CD4-positive, CD25-positive, alpha-beta regulatory T cell (primary cell): ENCODE data around the gene MYL6B. TPM values are rescaled to one million over a fixed set of nuclear protein-coding genes. Genes with fewer than 3 reads are reported as not detected.

Source experiments
- ATAC-seq, 2 donors: fragments of 150-1000 bp; cut with Tn5 transposase; one replicate each; pipeline ENCODE4 v1.10.0; 2021; ENCODE audit warnings: low read depth in 2 of 2, moderate number of reproducible peaks in 2 of 2, moderate library complexity in 1 of 2
- DNase-seq, 3 donors: peaks; one replicate each; pipeline versions ENCODE4 v3.0.0 to v3.0.0-alpha.2; 2012 to 2022; ENCODE audit warnings: mixed read lengths in 1 of 3
- H3K27ac ChIP-seq: one replicate; pipeline ENCODE4 v1.7.0; 2013; ENCODE audit warnings: mild to moderate bottlenecking, low read length; ENCODE audit not compliant: insufficient read depth, poor library complexity, severe bottlenecking
- H3K27me3 ChIP-seq: one replicate; pipeline ENCODE4 v1.7.0; 2013; ENCODE audit warnings: low read length; ENCODE audit not compliant: control insufficient read depth, insufficient read depth
- H3K36me3 ChIP-seq: one replicate; pipeline ENCODE4 v1.7.0; 2013; ENCODE audit warnings: mild to moderate bottlenecking, low read length, moderate library complexity; ENCODE audit not compliant: control insufficient read depth, insufficient read depth
- H3K4me1 ChIP-seq: 2 replicates; pipeline ENCODE4 v1.7.0; 2013; ENCODE audit warnings: mild to moderate bottlenecking, low read length; ENCODE audit not compliant: insufficient read depth, control insufficient read depth, poor library complexity, severe bottlenecking
- H3K4me3 ChIP-seq: one replicate; pipeline ENCODE4 v1.7.0; 2013; ENCODE audit warnings: low read depth, mild to moderate bottlenecking, low read length, moderate library complexity
- H3K9me3 ChIP-seq, 2 experiments: 1 replicate in 1 of 2; 2 replicates in 1 of 2; pipeline ENCODE4 v1.7.0; 2013; ENCODE audit warnings: low read length in 2 of 2, mild to moderate bottlenecking in 1 of 2, moderate library complexity in 1 of 2; ENCODE audit not compliant: control insufficient read depth in 2 of 2
- H3K27ac Mint-ChIP-seq, 3 donors: one replicate each; pipeline ENCODE4 v1.8.0; 2020 to 2022; ENCODE audit warnings: mild to moderate bottlenecking in 3 of 3, mixed read lengths in 3 of 3, moderate library complexity in 2 of 3
- H3K27me3 Mint-ChIP-seq: one replicate; pipeline ENCODE4 v1.8.0; 2022; ENCODE audit warnings: mild to moderate bottlenecking, mixed read lengths
- H3K36me3 Mint-ChIP-seq: one replicate; pipeline ENCODE4 v1.8.0; 2020; ENCODE audit warnings: mixed read lengths
- H3K4me1 Mint-ChIP-seq, 4 donors: one replicate each; pipeline ENCODE4 v1.8.0; 2020 to 2022; ENCODE audit warnings: mixed read lengths in 4 of 4, mild to moderate bottlenecking in 1 of 4
- H3K4me3 Mint-ChIP-seq, 4 donors: one replicate each; pipeline ENCODE4 v1.8.0; 2020 to 2022; ENCODE audit warnings: mild to moderate bottlenecking in 4 of 4, mixed read lengths in 4 of 4, moderate library complexity in 3 of 4
- H3K9me3 Mint-ChIP-seq, 7 donors: one replicate each; pipeline ENCODE4 v1.8.0; 2020 to 2022; ENCODE audit warnings: mixed read lengths in 7 of 7, mild to moderate bottlenecking in 3 of 7, moderate library complexity in 2 of 7
- polyA plus RNA-seq, 4 donors: library from polyadenylated mRNA; unstranded; fragments of 300-500 nt; fragmentation: Illumina TruSeq; gene quantifications; one replicate each; pipeline ENCODE4 v1.2.3, GENCODE V29; 2021
- total RNA-seq: library from RNA; stranded (reverse); gene quantifications from one replicate; pipeline ENCODE4 v1.2.3, GENCODE V29; 2022

Gene MYL6B
- total and polyA plus RNA-seq, 5 donors from 2014 or later, result 8.8 to 18.4 (median 11.2) TPM

DNA sequence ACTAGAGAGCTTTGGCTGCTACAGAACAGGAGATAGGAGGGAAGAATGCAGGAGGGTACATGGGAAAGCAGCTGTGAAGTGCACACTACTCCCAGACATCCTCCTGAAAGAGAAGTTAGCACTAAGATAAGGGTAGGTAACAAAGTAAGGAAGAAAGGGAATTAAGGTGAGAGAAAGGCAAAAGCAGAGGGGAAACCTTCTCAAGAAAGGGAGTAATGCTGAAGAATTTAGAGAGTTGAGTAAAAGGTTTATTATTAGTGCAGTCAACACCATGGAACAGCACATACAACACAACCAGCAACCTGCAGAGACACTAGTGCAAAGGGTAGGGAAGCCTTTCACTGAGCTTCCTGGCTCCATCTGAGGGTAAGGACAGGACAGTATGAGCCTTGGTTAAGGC lies 51.9 kb downstream of the MYL6B start:
- Mint-ChIP-seq H3K4me3 (no peak overlapping the region), H3K4me1 (peaks cover 0 to 2% (median 0%) of the 10 kb centered on the region in 4 donors), H3K36me3 (peaks cover 18% of the 10 kb centered on the region), H3K27me3 (no peaks in the 10 kb centered on the region), H3K9me3 (no peaks in the 10 kb centered on the region), H3K27ac (peak overlapping the region; percentile 15 to 77 (median 49))
- Histone ChIP-seq H3K4me1 (no peaks in the 10 kb centered on the region), H3K4me3 (no peak overlapping the region), H3K27me3 (no peaks in the 10 kb centered on the region), H3K27ac (no peak overlapping the region), H3K36me3 (peaks cover 28% of the 10 kb centered on the region), H3K9me3 (no peaks in the 10 kb centered on the region)
- no peak for DNase-seq
- no peak for ATAC-seq

DNA sequence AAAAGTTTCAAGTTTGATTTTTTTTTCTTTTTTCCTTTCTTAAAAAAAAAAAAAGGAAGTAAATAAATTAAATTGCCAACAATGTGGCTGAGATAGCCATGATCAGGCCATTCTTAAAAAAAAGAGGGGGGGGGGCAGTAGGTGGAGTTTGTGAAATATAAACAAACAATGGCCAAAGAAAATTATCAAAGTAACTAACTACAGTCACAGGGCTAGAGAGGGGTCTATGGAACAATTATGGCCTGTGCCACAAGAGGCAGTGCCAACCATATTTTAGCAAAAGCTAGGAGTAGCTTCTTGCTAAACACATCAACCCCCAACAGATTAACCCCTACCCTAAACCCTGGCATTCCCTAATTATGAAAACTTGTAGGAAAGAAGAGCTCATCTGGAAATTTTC lies 53.1 kb downstream of the MYL6B start:
- H3K4me1 ChIP-seq, result no peaks in the 10 kb centered on the region
- H3K4me3 Mint-ChIP-seq, result no peak overlapping the region
- ATAC-seq (peak in 1 of 2 donors; percentile 31), DNase-seq (no peak)
- H3K36me3 ChIP-seq, result peaks cover 35% of the 10 kb centered on the region
- H3K4me3 ChIP-seq, result no peak overlapping the region
- no peak overlapping the region for H3K27ac Mint-ChIP-seq
- H3K9me3 Mint-ChIP-seq, result no peaks in the 10 kb centered on the region
- no peaks in the 10 kb centered on the region for H3K9me3 ChIP-seq
- peaks cover 26% of the 10 kb centered on the region for H3K36me3 Mint-ChIP-seq
- H3K27ac ChIP-seq, result no peak overlapping the region
- H3K27me3 ChIP-seq, result no peaks in the 10 kb centered on the region
- peaks cover 0 to 2% (median 0%) of the 10 kb centered on the region in 4 donors for H3K4me1 Mint-ChIP-seq
- no peaks in the 10 kb centered on the region for H3K27me3 Mint-ChIP-seq

DNA sequence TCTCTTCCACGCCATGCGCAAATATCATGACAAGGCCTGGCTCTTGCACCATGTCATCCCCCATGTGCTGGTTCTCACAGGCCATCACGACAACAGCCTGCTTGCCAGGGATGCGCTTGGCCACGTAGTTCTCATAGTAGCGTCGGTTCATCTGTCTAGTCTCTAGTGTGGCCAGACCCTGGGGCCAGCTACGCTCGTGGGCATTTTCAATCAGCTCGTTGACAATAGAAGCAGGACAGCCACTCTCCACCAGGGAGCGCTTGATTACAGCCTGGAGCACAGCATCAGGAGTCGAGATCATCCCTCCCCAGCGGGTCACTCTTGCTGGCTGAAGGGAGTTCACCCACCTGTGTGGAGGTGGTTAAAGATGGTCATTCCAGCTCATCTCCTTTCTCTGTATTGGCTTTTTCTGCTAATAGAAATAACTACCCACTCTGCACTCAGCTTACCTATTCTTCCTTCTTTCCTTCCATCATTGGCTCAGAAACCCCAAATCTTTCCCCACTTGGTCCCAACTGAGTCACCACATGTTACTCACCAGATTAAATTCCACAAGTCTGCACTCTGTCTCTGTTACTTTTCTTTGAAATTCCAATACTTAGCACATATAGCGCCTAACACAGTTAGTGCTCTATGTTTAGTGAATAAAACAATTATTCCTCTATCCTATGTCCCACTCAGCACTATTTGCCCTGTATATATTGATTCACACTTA lies 54.2 kb downstream of the MYL6B start:
- DNase-seq (peak; percentile 23 to 53 (median 27)), ATAC-seq (peak in 1 of 2 donors; percentile 29)
- no peak overlapping the region for H3K4me3 ChIP-seq
- H3K4me1 ChIP-seq, result no peaks in the 10 kb centered on the region
- no peaks in the 10 kb centered on the region for H3K27me3 Mint-ChIP-seq
- no peak overlapping the region for H3K27ac ChIP-seq
- H3K27ac Mint-ChIP-seq, result peak overlapping the region in 2 of 3 donors; percentile 18 to 78
- H3K4me3 Mint-ChIP-seq, result no peak overlapping the region
- peaks cover 0 to 2% (median 0%) of the 10 kb centered on the region in 4 donors for H3K4me1 Mint-ChIP-seq
- peaks cover 38% of the 10 kb centered on the region for H3K36me3 ChIP-seq
- no peaks in the 10 kb centered on the region for H3K9me3 ChIP-seq
- H3K9me3 Mint-ChIP-seq, result no peaks in the 10 kb centered on the region
- peaks cover 33% of the 10 kb centered on the region for H3K36me3 Mint-ChIP-seq
- H3K27me3 ChIP-seq, result no peaks in the 10 kb centered on the region

Other genes with a start within 250 kb of the MYL6B start
- 34.0 TPM for gene PYM1, start 224.7 kb upstream of the MYL6B start, total RNA-seq
- gene PYM1, start 224.7 kb upstream of the MYL6B start, polyA plus RNA-seq, result 100 to 1,000 TPM in 3 of 4 donors, 10 to 100 TPM in 1; 99.3 to 123 (median 114) TPM
- 1,086 TPM for gene DGKA, start 221.4 kb upstream of the MYL6B start, total RNA-seq
- 100 to 1,000 TPM; 225 to 284 (median 253) TPM for gene DGKA, start 221.4 kb upstream of the MYL6B start, polyA plus RNA-seq
- 0.69 TPM for gene PMEL, start 186.5 kb upstream of the MYL6B start, total RNA-seq
- gene PMEL, start 186.5 kb upstream of the MYL6B start, polyA plus RNA-seq, result under 1 TPM in 3 of 4 donors, not detected in 1; 0.52 to 0.86 (median 0.57) TPM
- gene CDK2, start 185.8 kb upstream of the MYL6B start, total RNA-seq, result 28.0 TPM
- gene CDK2, start 185.8 kb upstream of the MYL6B start, polyA plus RNA-seq, result 10 to 100 TPM in 2 of 4 donors, 1 to 10 TPM in 2; 8.4 to 12.6 (median 10.0) TPM
- 60.8 TPM for gene RAB5B, start 178.5 kb upstream of the MYL6B start, total RNA-seq
- 10 to 100 TPM; 66.8 to 73.4 (median 68.3) TPM for gene RAB5B, start 178.5 kb upstream of the MYL6B start, polyA plus RNA-seq
- 6.9 TPM for gene SUOX, start 155.3 kb upstream of the MYL6B start, total RNA-seq
- 10 to 100 TPM in 1 of 4 donors, 1 to 10 TPM in 3; 2.2 to 10.3 (median 5.9) TPM for gene SUOX, start 155.3 kb upstream of the MYL6B start, polyA plus RNA-seq
- gene IKZF4, start 131.5 kb upstream of the MYL6B start, total RNA-seq, result 22.3 TPM
- gene IKZF4, start 131.5 kb upstream of the MYL6B start, polyA plus RNA-seq, result 1 to 10 TPM; 5.8 to 8.1 (median 6.4) TPM
- gene RPS26, start 110.7 kb upstream of the MYL6B start, total RNA-seq, result 26.3 TPM
- 1,000 to 10,000 TPM in 1 of 4 donors, 100 to 1,000 TPM in 3; 288 to 1,151 (median 836) TPM for gene RPS26, start 110.7 kb upstream of the MYL6B start, polyA plus RNA-seq
- gene ERBB3, start 72.4 kb upstream of the MYL6B start, total RNA-seq, result 0.69 TPM
- under 1 TPM; 0.14 to 1.00 (median 0.56) TPM for gene ERBB3, start 72.4 kb upstream of the MYL6B start, polyA plus RNA-seq
- 63.8 TPM for gene PA2G4, start 48.0 kb upstream of the MYL6B start, total RNA-seq
- gene PA2G4, start 48.0 kb upstream of the MYL6B start, polyA plus RNA-seq, result 100 to 1,000 TPM; 193 to 203 (median 196) TPM
- 4,134 TPM for gene RPL41, start 36.0 kb upstream of the MYL6B start, total RNA-seq
- 1,000 to 10,000 TPM; 7,544 to 9,760 (median 8,849) TPM for gene RPL41, start 36.0 kb upstream of the MYL6B start, polyA plus RNA-seq
- gene ZC3H10, start 34.3 kb upstream of the MYL6B start, total RNA-seq, result 11.0 TPM
- gene ZC3H10, start 34.3 kb upstream of the MYL6B start, polyA plus RNA-seq, result 1 to 10 TPM; 1.7 to 3.7 (median 2.9) TPM
- 190 TPM for gene ESYT1, start 24.3 kb upstream of the MYL6B start, total RNA-seq
- gene ESYT1, start 24.3 kb upstream of the MYL6B start, polyA plus RNA-seq, result 100 to 1,000 TPM; 249 to 395 (median 333) TPM
- gene MYL6, start 5.8 kb downstream of the MYL6B start, total RNA-seq, result 933 TPM
- 1,000 to 10,000 TPM; 2,559 to 3,471 (median 2,992) TPM for gene MYL6, start 5.8 kb downstream of the MYL6B start, polyA plus RNA-seq
- gene SMARCC2, start 36.9 kb downstream of the MYL6B start, total RNA-seq, result 153 TPM
- 10 to 100 TPM; 46.3 to 64.1 (median 54.1) TPM for gene SMARCC2, start 36.9 kb downstream of the MYL6B start, polyA plus RNA-seq
- 33.7 TPM for gene RNF41, start 69.3 kb downstream of the MYL6B start, total RNA-seq
- gene RNF41, start 69.3 kb downstream of the MYL6B start, polyA plus RNA-seq, result 10 to 100 TPM; 39.2 to 45.8 (median 45.1) TPM
- 16.9 TPM for gene NABP2, start 71.8 kb downstream of the MYL6B start, total RNA-seq
- 1 to 10 TPM; 4.1 to 6.8 (median 5.0) TPM for gene NABP2, start 71.8 kb downstream of the MYL6B start, polyA plus RNA-seq
- 2.0 TPM for gene SLC39A5, start 77.5 kb downstream of the MYL6B start, total RNA-seq
- not detected for gene SLC39A5, start 77.5 kb downstream of the MYL6B start, polyA plus RNA-seq
- gene ANKRD52, start 105.8 kb downstream of the MYL6B start, total RNA-seq, result 40.1 TPM
- gene ANKRD52, start 105.8 kb downstream of the MYL6B start, polyA plus RNA-seq, result 1 to 10 TPM; 5.0 to 7.5 (median 6.4) TPM
- 23.7 TPM for gene COQ10A, start 114.4 kb downstream of the MYL6B start, total RNA-seq
- gene COQ10A, start 114.4 kb downstream of the MYL6B start, polyA plus RNA-seq, result 10 to 100 TPM in 3 of 4 donors, 1 to 10 TPM in 1; 8.1 to 11.5 (median 11.0) TPM
- 173 TPM for gene CS, start 147.7 kb downstream of the MYL6B start, total RNA-seq
- 10 to 100 TPM; 69.3 to 85.8 (median 74.3) TPM for gene CS, start 147.7 kb downstream of the MYL6B start, polyA plus RNA-seq
- gene CNPY2, start 163.4 kb downstream of the MYL6B start, total RNA-seq, result 47.6 TPM
- gene CNPY2, start 163.4 kb downstream of the MYL6B start, polyA plus RNA-seq, result 100 to 1,000 TPM; 139 to 166 (median 156) TPM
- 83.5 TPM for gene PAN2, start 181.4 kb downstream of the MYL6B start, total RNA-seq
- 10 to 100 TPM in 1 of 4 donors, 1 to 10 TPM in 3; 4.5 to 10.6 (median 7.3) TPM for gene PAN2, start 181.4 kb downstream of the MYL6B start, polyA plus RNA-seq
- 27.1 TPM for gene IL23A, start 186.3 kb downstream of the MYL6B start, total RNA-seq
- 10 to 100 TPM; 12.2 to 18.8 (median 16.8) TPM for gene IL23A, start 186.3 kb downstream of the MYL6B start, polyA plus RNA-seq
- gene STAT2, start 207.5 kb downstream of the MYL6B start, total RNA-seq, result 190 TPM
- 10 to 100 TPM; 67.9 to 92.5 (median 79.8) TPM for gene STAT2, start 207.5 kb downstream of the MYL6B start, polyA plus RNA-seq
- gene APOF, start 210.3 kb downstream of the MYL6B start, total RNA-seq, result not detected
- not detected for gene APOF, start 210.3 kb downstream of the MYL6B start, polyA plus RNA-seq